GM21576 (cell line): ENCODE results near the gene GRIN1.

Source experiments
- ATAC-seq: cut with Tn5 transposase; IDR thresholded peaks from one replicate; pipeline ENCODE4 v1.9.1; 2021; ENCODE audit warnings: mild to moderate bottlenecking, moderate library complexity; ENCODE audit not compliant: unreplicated experiment

Gene GRIN1

GRCh38 chr9:137161558-137162486 is 22.9 kb downstream of the GRIN1 start:
- ATAC-seq = no peak

- ATAC-seq = no peak
Measured at GRCh38 chr9:137162505-137163364, 23.8 kb downstream of the GRIN1 start.

- no peak for ATAC-seq
Measured at GRCh38 chr9:137163365-137163715, 24.4 kb downstream of the GRIN1 start.

GRCh38 chr9:137163805-137164204 is 24.9 kb downstream of the GRIN1 start:
- ATAC-seq = no peak

GRCh38 chr9:137164370-137165249 is 25.7 kb downstream of the GRIN1 start:
- no peak for ATAC-seq

- no peak for ATAC-seq
Measured at GRCh38 chr9:137165250-137165836, 26.4 kb downstream of the GRIN1 start.

- ATAC-seq = no peak
Measured at GRCh38 chr9:137166380-137167229, 27.7 kb downstream of the GRIN1 start.

- no peak for ATAC-seq
Measured at GRCh38 chr9:137167277-137167746, 28.4 kb downstream of the GRIN1 start.

GRCh38 chr9:137167747-137168572 is 29.0 kb downstream of the GRIN1 start:
- no peak for ATAC-seq

- no peak for ATAC-seq
Measured at GRCh38 chr9:137168573-137168903, 29.6 kb downstream of the GRIN1 start.

GRCh38 chr9:137168904-137169856 is 30.2 kb downstream of the GRIN1 start:
- ATAC-seq = no peak

GRCh38 chr9:137169896-137170358 is 31.0 kb downstream of the GRIN1 start, which contains the start of gene LRRC26:
TSS of gene LRRC26 (minus strand) at chr9:137170051. CDS start at chr9:137169943, 108 bp downstream.
- no peak for ATAC-seq

GRCh38 chr9:137170486-137171148 is 31.7 kb downstream of the GRIN1 start:
- ATAC-seq = no peak

GRCh38 chr9:137171149-137171900 is 32.4 kb downstream of the GRIN1 start:
- no peak for ATAC-seq

GRCh38 chr9:137172901-137173795 is 34.2 kb downstream of the GRIN1 start:
- no peak for ATAC-seq
